HL-60/S4 treated with phorbol 12-myristate 13-acetate at 8.2 ng/mL for 4 days and 3 days (cell line): Measurements from ENCODE around the gene PSMG3.

Experiments used
- in situ Hi-C: fragments of 300-500 bp; cut with MboI; formaldehyde crosslinking; loops from 2 replicates; pipeline ENCODE4 v1.15.0; 2022; ENCODE audit warnings: low sequenced_read_pairs

PSMG3 gene

DNA sequence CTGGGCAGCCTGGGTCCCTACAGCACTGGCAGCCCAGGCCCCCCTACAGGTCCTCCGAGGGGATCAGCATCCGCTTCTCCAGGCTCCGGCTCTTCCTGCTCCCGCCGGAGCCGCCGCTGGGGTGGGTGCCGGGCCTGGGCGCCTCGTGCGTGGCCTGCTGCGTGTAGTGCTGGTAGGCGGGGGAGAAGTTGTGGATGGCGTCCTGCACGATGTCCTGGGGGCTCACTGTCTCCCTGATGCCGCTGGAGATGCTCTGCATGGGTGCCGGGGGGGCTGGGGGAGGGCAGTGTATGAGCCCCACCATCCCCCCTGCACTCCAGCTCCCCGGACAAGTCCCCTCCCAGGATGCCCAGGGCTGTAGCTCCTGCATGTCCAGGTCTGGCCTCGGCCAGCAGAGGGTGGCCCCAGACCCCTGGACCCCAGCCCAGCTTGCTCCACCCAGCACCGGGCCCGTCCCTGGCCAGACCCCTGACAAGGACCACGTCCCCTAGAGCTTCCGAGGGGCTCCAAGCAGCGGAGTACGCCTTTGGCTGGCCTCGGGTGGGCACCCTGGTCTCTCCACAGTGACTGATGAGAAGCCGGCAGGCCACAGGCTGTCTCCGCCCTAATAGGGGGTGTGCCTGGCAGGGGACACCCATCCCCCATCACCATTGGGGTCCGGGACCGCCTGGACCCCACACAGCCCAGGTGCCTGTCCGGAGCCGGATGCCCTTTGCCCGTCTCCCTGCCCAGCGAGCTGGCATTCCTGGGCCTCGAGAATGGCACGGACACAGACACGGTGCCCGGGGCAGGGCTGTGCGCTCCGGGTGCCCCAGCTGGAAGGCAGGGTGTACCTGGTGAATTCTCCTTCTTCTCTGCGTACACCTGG, 22.7 kb downstream of the PSMG3 start:
- in situ Hi-C loops = no loop called here

- in situ Hi-C loops = no loop called here
Measured at GRCh38 chr7:1546274-1546908, 23.4 kb downstream of the PSMG3 start.

DNA sequence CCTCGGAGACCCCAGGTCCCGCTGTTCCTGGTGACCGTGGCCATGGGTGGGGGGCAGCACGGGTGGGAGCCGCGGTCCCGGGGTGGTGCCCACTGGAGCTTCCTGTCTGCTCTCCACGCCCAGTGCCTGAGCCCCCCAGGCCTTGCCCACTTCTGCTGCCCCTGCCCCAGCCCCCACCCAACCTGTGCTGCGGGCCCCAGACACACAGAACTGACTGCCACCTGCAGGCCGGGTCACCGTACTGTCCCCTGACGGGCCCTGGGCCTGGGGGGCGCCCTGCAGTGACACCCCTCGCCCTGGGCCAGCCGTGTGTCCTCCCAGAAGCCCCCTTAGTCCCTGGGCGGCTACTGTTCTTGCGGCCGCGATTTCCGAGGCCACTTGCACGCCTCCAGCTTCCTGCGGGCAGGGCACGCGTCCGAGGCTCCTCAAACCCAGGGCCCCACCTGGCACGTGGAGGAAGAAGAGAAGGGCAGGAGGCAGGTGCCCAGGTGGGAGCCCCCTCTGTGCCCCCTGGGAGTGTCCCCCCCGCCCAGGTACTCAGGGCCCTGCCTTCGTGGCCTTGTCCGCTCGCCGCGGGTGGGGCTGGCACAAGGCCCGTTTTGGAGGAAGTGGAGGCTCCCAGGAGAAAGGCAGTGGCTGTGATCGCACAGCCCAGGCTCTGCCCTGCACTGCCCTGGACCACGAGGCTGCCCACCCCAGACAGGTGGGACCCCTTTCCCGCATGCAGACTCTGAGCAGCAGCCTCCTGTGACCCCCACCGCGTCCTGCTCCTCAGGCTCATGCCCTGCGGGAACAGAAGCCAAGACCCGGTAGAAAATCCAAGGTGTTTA, 24.2 kb downstream of the PSMG3 start:
- in situ Hi-C loops = no loop called here

DNA sequence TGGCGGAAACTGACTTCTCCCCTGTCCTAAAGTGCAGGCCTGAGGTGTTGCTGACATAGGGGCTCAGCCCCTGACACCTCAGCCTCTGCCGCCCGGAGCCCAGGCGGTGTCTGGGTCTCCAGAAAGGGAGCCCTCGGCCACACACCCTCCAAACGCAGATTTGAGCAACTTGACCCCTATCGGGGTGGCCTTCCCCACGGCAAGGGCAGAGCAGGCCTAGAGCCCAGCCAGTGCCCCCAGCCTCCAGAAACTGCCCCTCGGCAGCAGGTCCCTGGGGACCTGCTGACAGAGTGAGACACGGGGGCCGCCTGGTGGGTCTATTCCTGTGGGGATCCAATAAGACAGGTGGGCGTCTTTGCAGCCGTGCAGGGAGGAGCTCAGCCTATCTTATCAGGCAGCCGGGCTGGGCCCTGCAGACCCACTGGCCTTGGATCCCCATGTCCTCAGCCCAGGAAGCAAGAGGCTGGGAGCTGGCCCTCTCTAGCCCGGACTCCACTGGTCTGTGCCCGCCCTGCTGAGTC, 24.9 kb downstream of the PSMG3 start:
- in situ Hi-C loops = no loop called here

GRCh38 chr7:1544178-1544895, 25.5 kb downstream of the PSMG3 start:
- in situ Hi-C loops = no loop called here

- in situ Hi-C loops = no loop called here
Measured at GRCh38 chr7:1543826-1544177, 26.0 kb downstream of the PSMG3 start.

DNA sequence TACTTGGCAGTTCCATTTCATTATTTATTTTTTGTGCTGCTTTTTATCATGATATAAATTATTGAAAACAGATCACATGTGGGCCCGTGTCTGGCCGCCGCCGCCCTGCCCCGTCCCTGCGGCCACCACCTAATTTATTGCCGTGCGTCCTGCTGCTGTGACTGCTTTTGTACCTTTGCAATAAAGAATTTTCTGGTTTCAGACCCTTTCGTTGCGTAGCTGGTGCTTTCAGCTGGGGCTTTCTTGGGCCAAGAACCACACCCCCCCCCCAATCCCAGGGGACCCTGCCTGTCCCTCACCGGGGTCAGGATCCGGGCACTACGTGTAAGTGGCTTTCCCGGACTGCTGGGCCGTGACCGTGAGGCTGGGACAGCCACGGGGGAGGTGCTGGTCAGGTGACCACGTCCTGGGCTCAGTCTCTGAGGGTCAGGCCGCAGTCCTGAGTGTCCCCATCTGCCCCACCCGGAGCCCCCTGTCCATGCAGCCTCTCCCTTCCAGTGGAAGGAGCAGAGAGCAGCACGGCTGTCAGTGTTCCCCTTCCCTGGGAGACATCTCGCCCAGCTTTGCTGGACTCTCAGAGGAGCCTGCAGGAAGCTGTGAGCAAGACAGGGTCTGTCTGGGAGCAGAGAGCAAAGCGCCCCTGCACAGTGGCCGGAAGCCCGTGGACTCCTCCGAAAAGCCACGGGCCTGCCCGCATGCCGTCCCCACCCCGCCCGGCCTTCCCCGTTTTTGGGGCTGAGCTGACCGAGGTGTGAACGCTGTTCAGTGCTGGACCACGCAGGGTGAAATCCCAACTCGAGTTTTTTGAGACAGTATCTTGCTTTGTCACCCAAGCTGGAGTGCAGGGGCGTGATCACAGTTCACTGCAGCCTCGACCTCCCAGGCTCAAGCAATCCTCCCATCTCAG, 26.7 kb downstream of the PSMG3 start:
- in situ Hi-C loops = no loop called here

DNA sequence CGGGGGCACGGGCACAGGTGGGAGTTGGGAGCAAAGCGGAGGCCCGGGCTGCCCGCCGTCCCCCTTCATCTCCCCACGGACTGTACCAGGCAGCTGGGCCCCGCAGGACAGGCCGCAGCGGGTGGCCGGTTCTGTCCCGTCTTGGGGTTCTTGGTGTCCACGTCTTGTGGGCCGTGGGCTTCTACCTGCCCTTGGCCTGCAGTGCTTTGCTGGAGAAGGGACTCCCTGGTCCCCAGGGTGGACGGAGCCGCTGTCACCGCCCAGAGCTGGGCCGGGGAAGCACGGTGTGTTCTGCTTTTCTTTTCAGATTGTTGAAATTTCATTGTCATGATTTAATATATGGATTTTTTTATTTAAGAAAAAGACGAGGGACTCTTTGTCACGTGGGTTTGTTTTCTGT, 27.5 kb downstream of the PSMG3 start:
- in situ Hi-C loops = no loop called here

GRCh38 chr7:1541431-1542162, 28.2 kb downstream of the PSMG3 start:
- in situ Hi-C loops = no loop called here

DNA sequence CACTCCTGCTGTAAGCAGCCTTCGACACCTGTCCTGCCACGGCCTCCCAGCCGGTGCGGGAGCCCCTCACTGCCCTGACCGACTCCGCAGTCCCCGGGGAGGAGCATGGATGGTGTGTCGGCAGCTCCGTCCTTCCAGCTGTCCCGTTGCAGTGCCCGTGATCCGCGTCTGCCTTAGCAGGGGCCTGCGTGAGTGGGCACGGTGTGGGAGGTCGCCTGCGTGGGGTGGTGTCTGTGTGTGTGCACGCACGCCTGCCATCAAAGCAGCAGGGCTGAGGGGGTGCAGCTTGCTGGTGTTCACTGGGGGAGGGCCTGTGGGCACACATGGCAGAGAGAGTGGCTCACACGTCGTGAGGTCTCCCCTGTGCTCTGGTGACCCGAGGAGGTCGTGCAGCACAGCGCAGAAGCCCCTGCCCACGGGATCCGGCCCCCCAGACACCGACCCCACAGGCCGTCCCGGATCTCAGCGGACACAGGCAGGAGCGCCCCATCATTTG, 29.0 kb downstream of the PSMG3 start:
- in situ Hi-C loops = no loop called here

- in situ Hi-C loops = no loop called here
Measured at GRCh38 chr7:1539882-1540775, 29.7 kb downstream of the PSMG3 start.

- in situ Hi-C loops = no loop called here
Measured at GRCh38 chr7:1539181-1539881, 30.5 kb downstream of the PSMG3 start.

DNA sequence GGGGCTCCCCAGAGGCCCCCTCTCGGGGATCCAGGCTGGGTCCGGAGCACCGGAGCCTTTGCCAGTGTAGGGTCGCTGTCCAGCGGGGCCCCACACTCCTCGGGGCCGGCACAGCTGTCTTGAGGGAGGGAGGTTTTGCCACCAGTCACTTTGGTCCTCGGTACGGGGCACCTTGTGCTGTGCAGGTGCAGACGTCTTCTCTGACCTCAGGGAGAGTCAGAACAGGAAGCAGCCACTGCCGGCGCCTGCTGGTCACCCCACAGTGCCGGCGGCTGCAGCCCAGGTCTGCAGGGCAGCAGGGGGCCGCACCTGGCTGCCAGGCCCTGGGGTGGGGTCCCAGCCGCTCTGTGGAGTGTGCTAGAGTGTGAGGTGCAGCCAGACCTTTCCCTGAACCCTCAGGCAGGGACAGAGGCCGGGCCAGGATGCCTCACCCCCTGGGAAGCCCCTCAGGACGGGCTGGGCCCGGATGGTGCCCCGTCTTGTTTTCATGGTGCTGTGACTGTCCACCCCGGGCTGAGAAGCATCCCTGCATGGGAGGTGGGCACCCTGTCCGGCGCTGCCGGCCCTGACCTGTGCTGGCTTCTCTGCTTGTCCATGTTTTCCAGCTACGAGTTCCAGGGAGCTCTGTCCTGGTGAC, 31.2 kb downstream of the PSMG3 start:
- in situ Hi-C loops = no loop called here

DNA sequence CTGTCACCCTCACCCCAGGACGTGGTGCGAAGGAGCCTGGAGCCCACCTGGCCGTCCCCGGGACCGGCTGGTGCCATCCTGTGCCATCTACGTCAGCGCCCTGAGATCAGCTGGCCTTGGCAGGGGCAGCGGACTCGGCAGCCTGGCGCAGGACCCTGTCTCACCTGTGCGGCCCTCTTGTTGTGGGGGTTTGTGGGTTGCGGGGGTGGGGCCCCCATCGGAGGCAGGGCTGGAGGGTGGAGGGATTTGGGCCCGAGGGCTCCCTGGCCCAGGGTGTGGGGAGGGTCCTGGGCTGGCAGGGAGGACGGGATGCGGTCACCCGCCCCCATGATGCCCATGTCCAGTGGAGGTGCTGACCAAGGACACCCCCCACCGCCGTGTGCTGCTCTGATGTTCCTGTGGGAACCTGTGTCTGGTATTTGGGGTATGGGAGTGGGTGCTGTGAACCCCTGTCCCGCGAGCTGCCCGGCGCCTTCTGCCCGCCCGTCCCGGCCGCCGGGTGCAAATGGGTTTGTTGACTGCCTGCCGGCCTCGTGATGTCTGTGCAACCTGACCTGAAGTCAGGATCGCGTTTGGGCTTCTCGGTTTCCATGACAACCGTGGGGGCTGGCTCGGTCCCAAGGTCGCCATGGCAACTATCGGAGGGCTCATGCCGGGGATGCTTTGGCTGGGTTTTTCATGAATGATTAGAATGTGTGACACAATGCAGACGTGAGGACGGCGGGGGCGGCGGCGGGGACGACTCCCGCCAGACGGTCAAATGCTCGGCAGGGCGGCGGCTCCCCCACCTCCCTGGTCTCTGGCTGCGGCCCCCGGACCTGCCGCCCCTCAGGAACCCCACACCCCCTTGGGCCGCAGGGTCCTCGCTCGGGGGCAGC, 32.1 kb downstream of the PSMG3 start:
- in situ Hi-C loops = no loop called here

GRCh38 chr7:1536743-1537534, 32.9 kb downstream of the PSMG3 start:
- in situ Hi-C loops = no loop called here
